H1 (cell line): ENCODE measurements around the gene HLA-DPA1. TPM values are rescaled to one million over a fixed set of nuclear protein-coding genes. Genes with fewer than 3 reads are reported as not detected.

Experiments used
- CTCF ChIA-PET: fragments of 300-600 bp; sonication (Branson Sonifier 250); formaldehyde crosslinking; loops from one replicate; lab custom pipeline; 2021; ENCODE audit not compliant: partially characterized antibody; lab: Charles Lee
- POLR2A ChIA-PET: fragments of 300-600 bp; sonication (Branson Sonifier 250); formaldehyde crosslinking; loops from one replicate; lab custom pipeline; 2021; ENCODE audit warnings: inconsistent platforms; ENCODE audit not compliant: partially characterized antibody; lab: Charles Lee
- DNase-seq, 2 experiments: peaks; one replicate each; pipeline versions ENCODE4 v3.0.0 to v3.0.0-alpha.2; 2010 to 2022; ENCODE audit warnings: low spot score in 2 of 2, low read depth in 1 of 2, mixed read lengths in 1 of 2
- FAIRE-seq: peaks from 2 replicates; lab custom pipeline; 2011; peaks lifted over from hg19 to GRCh38; lab: Jason Lieb, UNC
- H2AFZ ChIP-seq: 2 replicates; pipeline ENCODE4 v1.8.1; 2012; ENCODE audit warnings: low read length, inconsistent platforms
- H2AK5ac ChIP-seq: 2 replicates; pipeline ENCODE4 v1.6.1; 2013; ENCODE audit warnings: low read depth, low read length
- H2BK120ac ChIP-seq: replicated peaks from 2 replicates; pipeline ENCODE3; 2013; ENCODE audit warnings: low read depth, low read length, inconsistent platforms
- H2BK12ac ChIP-seq: 2 replicates; pipeline ENCODE4 v1.6.1; 2013; ENCODE audit warnings: low read depth, low read length
- H2BK15ac ChIP-seq: 2 replicates; pipeline ENCODE4 v1.6.1; 2013; ENCODE audit warnings: low read length
- H2BK20ac ChIP-seq: 2 replicates; pipeline ENCODE4 v1.6.1; 2013; ENCODE audit warnings: low read length
- H2BK5ac ChIP-seq: 2 replicates; pipeline ENCODE4 v1.6.1; 2013; ENCODE audit warnings: low read depth, low read length
- H3K14ac ChIP-seq: 2 replicates; pipeline ENCODE4 v1.6.1; 2013; ENCODE audit warnings: inconsistent platforms; ENCODE audit not compliant: insufficient read length
- H3K18ac ChIP-seq: 2 replicates; pipeline ENCODE4 v1.6.1; 2013; ENCODE audit warnings: low read length; ENCODE audit errors: extremely low read depth
- H3K23ac ChIP-seq: 2 replicates; pipeline ENCODE4 v1.6.1; 2013; ENCODE audit warnings: inconsistent platforms; ENCODE audit not compliant: insufficient read length
- H3K23me2 ChIP-seq: 2 replicates; pipeline ENCODE4 v1.6.1; 2013; ENCODE audit warnings: low read depth, low read length
- H3K27ac ChIP-seq: 2 replicates; pipeline ENCODE4 v1.6.1; 2011; ENCODE audit warnings: low read depth, low read length, inconsistent platforms
- H3K27me3 ChIP-seq, 4 experiments: replicated peaks in 1 of 4; 1 replicate in 1 of 4; 2 replicates in 3 of 4; pipeline versions ENCODE4 v1.6.1 to v1.8.1; 2011 to 2013; ENCODE audit warnings: low read length in 3 of 4, mild to moderate bottlenecking in 3 of 4, inconsistent platforms in 2 of 4, mixed read lengths in 2 of 4, moderate library complexity in 1 of 4; ENCODE audit not compliant: control insufficient read depth in 3 of 4, insufficient read depth in 3 of 4; ENCODE audit errors: extremely low read depth in 1 of 4
- H3K36me3 ChIP-seq, 4 experiments: 2 replicates each; pipeline versions ENCODE4 v1.6.1 to v1.8.1; 2011 to 2013; ENCODE audit warnings: mild to moderate bottlenecking in 4 of 4, low read length in 3 of 4, moderate library complexity in 2 of 4, control low read depth in 1 of 4, inconsistent platforms in 1 of 4; ENCODE audit not compliant: insufficient read depth in 4 of 4, control insufficient read depth in 2 of 4
- H3K4ac ChIP-seq: replicated peaks from 2 replicates; pipeline ENCODE3; 2013; ENCODE audit warnings: low read length, low read depth, mixed read lengths, inconsistent platforms; ENCODE audit not compliant: insufficient read length
- H3K4me1 ChIP-seq, 4 experiments: replicated peaks in 1 of 4; 1 replicate in 1 of 4; 2 replicates in 3 of 4; pipeline versions ENCODE4 v1.6.1 to v1.8.1; 2011 to 2013; ENCODE audit warnings: low read length in 3 of 4, inconsistent platforms in 2 of 4, mixed read lengths in 1 of 4; ENCODE audit not compliant: insufficient read depth in 4 of 4, control insufficient read depth in 3 of 4
- H3K4me2 ChIP-seq, 2 experiments: 2 replicates each; pipeline versions ENCODE4 v1.6.1 to v1.8.1; 2011 to 2013; ENCODE audit warnings: low read depth in 2 of 2, low read length in 2 of 2, control low read depth in 1 of 2, inconsistent platforms in 1 of 2, mild to moderate bottlenecking in 1 of 2; ENCODE audit not compliant: insufficient read depth in 1 of 2
- H3K4me3 ChIP-seq, 4 experiments: fragments of 200-600, 300-600 bp in 1 of 4; sonication (generic), shearing (Covaris generic), sonication (Bioruptor Twin) in 1 of 4; 2 replicates each; pipeline versions ENCODE4 v1.5.1 to v1.8.1; 2011 to 2016; ENCODE audit warnings: low read length in 4 of 4, low read depth in 3 of 4, control low read depth in 2 of 4, inconsistent platforms in 2 of 4, mild to moderate bottlenecking in 2 of 4, mixed read lengths in 1 of 4, moderate library complexity in 1 of 4; ENCODE audit not compliant: insufficient read depth in 2 of 4; ENCODE audit errors: extremely low read depth in 1 of 4
- H3K56ac ChIP-seq: replicated peaks from 2 replicates; pipeline ENCODE3; 2013; ENCODE audit warnings: low read depth, mild to moderate bottlenecking, mixed read lengths, low read length, inconsistent platforms; ENCODE audit not compliant: insufficient read length
- H3K79me1 ChIP-seq: 2 replicates; pipeline ENCODE4 v1.6.1; 2013; ENCODE audit warnings: low read depth, low read length, control low read depth
- H3K79me2 ChIP-seq, 2 experiments: 2 replicates each; pipeline versions ENCODE4 v1.6.1 to v1.8.1; 2012 to 2013; ENCODE audit warnings: low read length in 2 of 2, mild to moderate bottlenecking in 2 of 2, inconsistent platforms in 1 of 2; ENCODE audit not compliant: insufficient read depth in 2 of 2, control insufficient read depth in 1 of 2
- H3K9ac ChIP-seq, 4 experiments: replicated peaks in 1 of 4; 1 replicate in 1 of 4; 2 replicates in 3 of 4; pipeline versions ENCODE4 v1.6.1 to v1.8.1; 2011 to 2013; ENCODE audit warnings: low read depth in 3 of 4, low read length in 3 of 4, control low read depth in 2 of 4, mild to moderate bottlenecking in 2 of 4, moderate library complexity in 2 of 4, inconsistent platforms in 1 of 4; ENCODE audit errors: extremely low read depth in 1 of 4
- H3K9me3 ChIP-seq, 2 experiments: 2 replicates each; pipeline versions ENCODE4 v1.6.1 to v1.8.1; 2012 to 2013; ENCODE audit warnings: mild to moderate bottlenecking in 2 of 2, moderate library complexity in 2 of 2, control low read depth in 1 of 2, inconsistent platforms in 1 of 2, low read depth in 1 of 2, low read length in 1 of 2, mixed read lengths in 1 of 2; ENCODE audit not compliant: insufficient read depth in 2 of 2
- H4K20me1 ChIP-seq, 2 experiments: replicated peaks in 1 of 2; 2 replicates each; pipeline versions ENCODE3 to v1.8.1; 2011 to 2013; ENCODE audit warnings: inconsistent platforms in 2 of 2, low read length in 2 of 2, mild to moderate bottlenecking in 1 of 2; ENCODE audit not compliant: insufficient read depth in 2 of 2, control insufficient read depth in 1 of 2
- H4K5ac ChIP-seq: 2 replicates; pipeline ENCODE4 v1.6.1; 2013; ENCODE audit warnings: low read length, low read depth, mixed read lengths, inconsistent platforms; ENCODE audit not compliant: insufficient read length
- H4K8ac ChIP-seq: 2 replicates; pipeline ENCODE4 v1.8.0; 2013; ENCODE audit warnings: mild to moderate bottlenecking, moderate library complexity, low read length, inconsistent platforms; ENCODE audit not compliant: insufficient read depth; ENCODE audit errors: extremely low read depth
- H4K91ac ChIP-seq: replicated peaks from 2 replicates; pipeline ENCODE3; 2013; ENCODE audit warnings: low read length, mixed read lengths, inconsistent platforms; ENCODE audit not compliant: insufficient read length
- HDAC2 ChIP-seq, 2 experiments: fragments of 300-600 bp in 1 of 2; sonication (generic) in 1 of 2; IDR thresholded peaks; 2 replicates each; pipeline ENCODE4 v1.6.1; 2011 to 2012; ENCODE audit warnings: low read depth in 2 of 2, low read length in 2 of 2, mild to moderate bottlenecking in 2 of 2, moderate library complexity in 2 of 2, borderline replicate concordance in 1 of 2, inconsistent platforms in 1 of 2
- KDM4A ChIP-seq: IDR thresholded peaks from one replicate; pipeline ENCODE4 v1.7.1; 2012; ENCODE audit warnings: low read depth, mild to moderate bottlenecking, moderate library complexity, low read length, inconsistent platforms; ENCODE audit not compliant: severe bottlenecking
- MAFK ChIP-seq: IDR thresholded peaks from 2 replicates; pipeline ENCODE4 v1.6.1; 2012; ENCODE audit warnings: low read depth, mild to moderate bottlenecking, improper control_type of control experiment, low read length
- POLR2AphosphoS5 ChIP-seq: IDR thresholded peaks from 2 replicates; pipeline ENCODE4 v1.6.1; 2011; ENCODE audit warnings: low read depth, low read length
- ZNF274 ChIP-seq: IDR thresholded peaks from 2 replicates; pipeline ENCODE4 v1.7.0; 2012; ENCODE audit warnings: low read length, borderline replicate concordance; ENCODE audit errors: extremely low read depth
- whole genome bisulfite sequencing, 2 experiments: shearing (Covaris generic) in 1 of 2; methylation state at CpG; one replicate each; pipeline versions ENCODE4 v1.1.6 to v1.1.7; 2013 to 2015; ENCODE audit warnings: low lambda C conversion rate in 2 of 2, mixed read lengths in 2 of 2, inconsistent platforms in 1 of 2, low coverage in 1 of 2, missing lambda C conversion rate in 1 of 2; ENCODE audit not compliant: insufficient replicate concordance in 2 of 2, insufficient coverage in 1 of 2, insufficient read length in 1 of 2; ENCODE audit errors: extremely low coverage in 1 of 2, missing lambda C conversion rate in 1 of 2; 5-methylcytosine and 5-hydroxymethylcytosine counted together
- polyA plus RNA-seq, 7 experiments: library from polyadenylated mRNA; depleted of rRNA in 3 of 7; stranded (reverse) in 5 of 7; unstranded in 2 of 7; fragments of >200 nt in 5 of 7; fragments of 200-250 nt in 2 of 7; gene quantifications; 1 replicate in 5 of 7; 2 replicates in 1 of 7; 4 replicates in 1 of 7; pipeline versions ENCODE4 v1.2.1 to v1.2.3, GENCODE V29; 2011 to 2013; ENCODE audit warnings: missing spikeins in 2 of 7, mixed read lengths in 2 of 7
- total RNA-seq: library from RNA; stranded (reverse); fragmentation: NEBNext Ultra II Directional; extraction: Animal tissue kit (Norgen Biotek cat#: 25700); gene quantifications from 2 replicates; pipeline ENCODE4 v1.2.1, GENCODE V29; 2021
- TF ChIP-seq, protein P1 (sequence below): IDR thresholded peaks from 2 replicates; pipeline ENCODE4 v1.6.1; 2012; ENCODE audit warnings: inconsistent platforms

Gene HLA-DPA1
- total and polyA plus RNA-seq, 2 of the 8 experiments (the other 6 are each of a cell fraction or from before 2014, with no cell fraction given) = 6.2 to 13.1 TPM

- Histone ChIP-seq H2BK5ac (no peak overlapping the region), H2AFZ (no peak overlapping the region; the same call in 1 of the 2 replicates), H3K79me2 (no peaks in the 10 kb centered on the region), H2BK20ac (no peak overlapping the region), H2BK120ac (no peak overlapping the region), H3K9ac (no peak overlapping the region), H4K8ac (no peak overlapping the region), H3K23me2 (peaks cover 8% of the 10 kb centered on the region; the same call in 1 of the 2 replicates), H3K4ac (no peak overlapping the region), H3K36me3 (no peaks in the 10 kb centered on the region), H3K4me1 (peaks cover 2 to 8% (median 5%) of the 10 kb centered on the region in 4 experiments; a peak in 6 of 7 replicates), H3K18ac (no peak overlapping the region), H3K9me3 (no peaks in the 10 kb centered on the region), H3K27me3 (peaks cover 0 to 8% (median 3%) of the 10 kb centered on the region in 4 experiments; a peak in 4 of 7 replicates), H3K23ac (no peak overlapping the region), H4K5ac (no peak overlapping the region), H3K79me1 (no peaks in the 10 kb centered on the region), H3K14ac (no peak overlapping the region), H2BK12ac (no peak overlapping the region), H3K4me2 (no peak overlapping the region), H4K20me1 (peaks cover 0 to 3% of the 10 kb centered on the region in 2 experiments), H2AK5ac (no peak overlapping the region), H4K91ac (no peak overlapping the region), H3K56ac (no peak overlapping the region), H3K27ac (no peak overlapping the region), H2BK15ac (0 out of 2 replicates have a peak overlapping the region, but pooled peaks have one; percentile 5), H3K4me3 (no peak overlapping the region)
- DNase-seq = no peak
- ChIA-PET POLR2A (interaction anchor here (1.4 kb wide), 2 partner anchors 62 to 110 kb away, joined by 4 read pairs; partner anchors contain the start of gene BRD2), CTCF (interaction anchor here (1.2 to 8.1 kb wide), 5 partner anchors 10 to 66 kb away, joined by 4 to 118 read pairs (median 10); partner anchors contain the start of gene HLA-DOA)
- TF ChIP-seq POLR2AphosphoS5 = no peak
- TF ChIP-seq, protein P1, sequence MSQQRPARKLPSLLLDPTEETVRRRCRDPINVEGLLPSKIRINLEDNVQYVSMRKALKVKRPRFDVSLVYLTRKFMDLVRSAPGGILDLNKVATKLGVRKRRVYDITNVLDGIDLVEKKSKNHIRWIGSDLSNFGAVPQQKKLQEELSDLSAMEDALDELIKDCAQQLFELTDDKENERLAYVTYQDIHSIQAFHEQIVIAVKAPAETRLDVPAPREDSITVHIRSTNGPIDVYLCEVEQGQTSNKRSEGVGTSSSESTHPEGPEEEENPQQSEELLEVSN = no peak
- TF ChIP-seq KDM4A = no peak
- TF ChIP-seq ZNF274 = no peak
- TF ChIP-seq HDAC2 (IDR thresholded peaks at IDR 0.05; ENCODE audit: borderline replicate concordance in 1 of 2, low read depth in 2 of 2, low read length in 2 of 2) = no peak
- TF ChIP-seq MAFK = no peak
- no peak for FAIRE-seq
- 100% methylated on average over 2 of the region's 2 CpGs; no CpG with 5 or more reads in 1 of the 2 experiments for WGBS, 2 experiments
These were observed 5.6 kb upstream of the HLA-DPA1 start for GRCh38 chr6:33078919-33079521.
